ENCODE measurements around the gene RUNX1.

Gene RUNX1

GRCh38 chr21:34930971-34931370 lies 118.1 kb downstream of the RUNX1 start:
- TF ChIP-seq CTCF (IDR thresholded peaks at IDR 0.05; ENCODE audit: low read depth, low read length) = no peak
- H3K4me1 ChIP-seq = no peaks in the 10 kb centered on the region
- no peak for DNase-seq
- no peaks in the 10 kb centered on the region for H3K27me3 ChIP-seq
- no peaks in the 10 kb centered on the region for H3K9me3 ChIP-seq
- H3K4me3 ChIP-seq (ENCODE audit: low read depth, low read length) = no peak overlapping the region
- no peaks in the 10 kb centered on the region for H3K36me3 ChIP-seq

GRCh38 chr21:34928637-34929036 lies 120.5 kb downstream of the RUNX1 start:
- TF ChIP-seq CTCF (IDR thresholded peaks at IDR 0.05; ENCODE audit: low read depth, low read length) = no peak
- Histone ChIP-seq H3K27me3 (no peaks in the 10 kb centered on the region), H3K4me3 (ENCODE audit: low read depth, low read length) (no peak overlapping the region), H3K9me3 (no peaks in the 10 kb centered on the region), H3K4me1 (no peaks in the 10 kb centered on the region), H3K36me3 (no peaks in the 10 kb centered on the region)
- no peak for DNase-seq

- TF ChIP-seq CTCF (IDR thresholded peaks at IDR 0.05; ENCODE audit: low read depth, low read length) = no peak
- no peaks in the 10 kb centered on the region for H3K36me3 ChIP-seq
- no peak overlapping the region for H3K4me3 ChIP-seq (ENCODE audit: low read depth, low read length)
- no peaks in the 10 kb centered on the region for H3K9me3 ChIP-seq
- no peak for DNase-seq
- H3K27me3 ChIP-seq = no peaks in the 10 kb centered on the region
- H3K4me1 ChIP-seq = no peaks in the 10 kb centered on the region
Observed at GRCh38 chr21:34927992-34928391, 121.1 kb downstream of the RUNX1 start.

GRCh38 chr21:34926803-34927467 lies 122.2 kb downstream of the RUNX1 start:
- Histone ChIP-seq H3K9me3 (no peaks in the 10 kb centered on the region; the same call in 1 of the 2 replicates), H3K4me1 (no peaks in the 10 kb centered on the region), H3K4me3 (ENCODE audit: low read depth, low read length) (no peak overlapping the region), H3K36me3 (no peaks in the 10 kb centered on the region), H3K27me3 (no peaks in the 10 kb centered on the region)
- DNase-seq = no peak
- TF ChIP-seq CTCF (IDR thresholded peaks at IDR 0.05; ENCODE audit: low read depth, low read length) = no peak

GRCh38 chr21:34925597-34925996 lies 123.5 kb downstream of the RUNX1 start:
- TF ChIP-seq CTCF (IDR thresholded peaks at IDR 0.05; ENCODE audit: low read depth, low read length) = no peak
- DNase-seq = no peak
- no peaks in the 10 kb centered on the region; the same call in 1 of the 2 replicates for H3K9me3 ChIP-seq
- no peaks in the 10 kb centered on the region for H3K27me3 ChIP-seq
- no peaks in the 10 kb centered on the region for H3K4me1 ChIP-seq
- H3K4me3 ChIP-seq (ENCODE audit: low read depth, low read length) = no peak overlapping the region
- H3K36me3 ChIP-seq = no peaks in the 10 kb centered on the region

- no peak for TF ChIP-seq CTCF (IDR thresholded peaks at IDR 0.05; ENCODE audit: low read depth, low read length)
- H3K27me3 ChIP-seq = no peaks in the 10 kb centered on the region
- no peaks in the 10 kb centered on the region; the same call in 1 of the 2 replicates for H3K9me3 ChIP-seq
- H3K36me3 ChIP-seq = no peaks in the 10 kb centered on the region
- H3K4me1 ChIP-seq = no peaks in the 10 kb centered on the region
- DNase-seq = no peak
- no peak overlapping the region for H3K4me3 ChIP-seq (ENCODE audit: low read depth, low read length)
Observed at GRCh38 chr21:34924771-34925419, 124.2 kb downstream of the RUNX1 start.
